Kidney epithelial cell (primary cell): ENCODE results near the gene NCKAP5. TPM values are rescaled to one million over a fixed set of nuclear protein-coding genes. Genes with fewer than 3 reads are reported as not detected.

Source experiments
- DNase-seq: peaks from one replicate; pipeline ENCODE4 v3.0.0-alpha.2; 2010; ENCODE audit warnings: low read depth
- H3K27me3 ChIP-seq: 2 replicates; pipeline ENCODE4 v1.6.0; 2011; ENCODE audit warnings: low read length; ENCODE audit not compliant: control insufficient read depth, insufficient read depth
- H3K36me3 ChIP-seq: 2 replicates; pipeline ENCODE4 v1.5.1; 2011; ENCODE audit warnings: low read length; ENCODE audit not compliant: control insufficient read depth, insufficient read depth
- H3K4me3 ChIP-seq: 2 replicates; pipeline ENCODE4 v1.5.1; 2011; ENCODE audit warnings: low read depth, mild to moderate bottlenecking, control low read depth, low read length
- CTCF ChIP-seq: IDR thresholded peaks from 2 replicates; pipeline ENCODE4 v1.5.1; 2011; ENCODE audit warnings: mild to moderate bottlenecking, moderate library complexity, low read length, control low read depth, inconsistent platforms; ENCODE audit not compliant: insufficient read depth, poor library complexity, severe bottlenecking
- total RNA-seq: library from RNA; depleted of rRNA; stranded (reverse); fragments of >200 nt; gene quantifications from 2 replicates; pipeline ENCODE4 v1.2.3, GENCODE V29; 2015

Gene NCKAP5
- total RNA-seq, 1 donor from 2014 or later = 0.33 TPM

DNA sequence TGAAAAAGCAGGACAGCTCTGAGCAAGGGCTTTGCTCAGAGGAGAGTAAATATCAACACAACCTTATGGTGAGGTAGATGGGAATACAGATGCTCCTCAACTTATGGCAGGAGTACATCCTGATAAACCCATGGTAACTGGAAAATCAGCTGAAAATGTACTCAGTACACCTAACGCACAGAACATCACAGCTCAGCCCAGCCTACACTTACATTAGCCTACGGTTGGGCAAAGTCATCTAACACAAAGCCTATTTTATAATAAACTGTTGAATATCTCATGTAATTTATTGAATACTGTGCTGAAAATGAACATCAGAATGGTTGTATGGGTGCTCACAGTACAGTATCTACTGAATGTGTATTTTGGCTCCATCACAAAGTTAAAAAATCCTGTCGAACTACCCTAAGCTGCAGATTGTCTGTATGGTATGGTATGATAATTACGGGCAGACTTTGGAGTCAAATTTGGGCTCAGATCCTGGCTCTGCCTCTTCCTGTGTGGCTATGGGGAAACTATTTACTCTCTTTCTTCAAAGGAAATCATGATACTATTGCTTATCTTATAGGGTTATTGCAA lies 778.0 kb downstream of the NCKAP5 start:
- H3K4me3 ChIP-seq = no peak overlapping the region
- H3K27me3 ChIP-seq = no peaks in the 10 kb centered on the region
- TF ChIP-seq CTCF = no peak
- no peak for DNase-seq
- H3K36me3 ChIP-seq = no peaks in the 10 kb centered on the region

DNA sequence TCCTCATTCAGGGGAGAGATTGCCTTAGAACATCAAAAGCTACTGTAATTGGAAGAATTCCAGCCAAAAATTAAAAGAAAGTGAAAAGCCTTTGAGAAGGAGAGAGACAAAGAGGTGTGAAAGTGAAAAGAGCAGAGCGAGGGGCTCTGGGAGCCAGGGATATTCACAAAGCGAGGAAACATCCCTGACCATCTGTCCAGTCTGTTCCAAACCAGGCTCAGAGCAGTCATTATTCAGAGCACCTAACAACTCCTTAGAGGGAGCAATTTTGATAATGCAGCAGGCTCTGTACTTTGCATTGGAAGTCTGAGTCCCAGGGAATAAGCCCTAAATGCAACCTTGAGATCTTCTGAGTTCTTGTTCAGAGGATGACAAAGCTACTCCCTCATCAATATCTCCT lies 779.2 kb downstream of the NCKAP5 start:
- no peak for DNase-seq
- TF ChIP-seq CTCF = no peak
- Histone ChIP-seq H3K36me3 (no peaks in the 10 kb centered on the region), H3K4me3 (no peak overlapping the region), H3K27me3 (no peaks in the 10 kb centered on the region)

GRCh38 chr2:132788310-132788838 lies 779.9 kb downstream of the NCKAP5 start:
- Histone ChIP-seq H3K27me3 (no peaks in the 10 kb centered on the region), H3K36me3 (no peaks in the 10 kb centered on the region), H3K4me3 (no peak overlapping the region)
- DNase-seq = no peak
- TF ChIP-seq CTCF = no peak

GRCh38 chr2:132783883-132784282 lies 784.4 kb downstream of the NCKAP5 start:
- Histone ChIP-seq H3K4me3 (no peak overlapping the region), H3K36me3 (no peaks in the 10 kb centered on the region), H3K27me3 (no peaks in the 10 kb centered on the region)
- no peak for DNase-seq
- TF ChIP-seq CTCF = no peak

DNA sequence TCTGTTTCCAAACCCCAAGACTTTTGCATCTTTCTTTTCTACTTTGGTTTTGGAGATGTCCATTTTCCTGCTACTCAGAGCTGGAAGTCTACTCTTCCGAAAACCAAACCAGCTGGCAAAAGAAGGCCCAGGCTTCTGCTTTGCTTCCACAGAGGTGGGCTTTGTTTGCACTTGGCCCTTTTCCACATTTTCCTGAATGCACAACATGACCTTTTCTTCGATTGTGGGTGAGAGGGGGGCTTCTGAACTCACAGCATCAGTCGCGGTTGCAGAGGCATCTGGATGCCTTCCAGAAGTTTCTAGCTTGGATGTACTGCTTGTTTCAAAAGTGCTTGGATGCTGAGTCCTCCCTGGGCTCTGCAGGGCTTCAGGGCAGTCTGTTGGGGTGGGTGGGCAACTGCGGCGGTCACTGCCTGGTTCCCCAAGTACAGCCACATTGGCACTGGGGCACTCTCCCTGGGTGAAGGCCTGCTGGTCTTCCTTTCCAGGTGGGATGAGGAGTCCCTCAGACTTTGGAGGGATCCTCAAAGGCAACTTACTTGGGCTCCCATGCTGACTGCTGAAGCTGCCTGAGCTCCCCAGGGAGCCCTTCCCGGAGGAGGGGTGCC lies 786.0 kb downstream of the NCKAP5 start:
- DNase-seq = no peak
- Histone ChIP-seq H3K27me3 (no peaks in the 10 kb centered on the region), H3K4me3 (no peak overlapping the region), H3K36me3 (no peaks in the 10 kb centered on the region)
- no peak for TF ChIP-seq CTCF

- Histone ChIP-seq H3K27me3 (no peaks in the 10 kb centered on the region), H3K36me3 (no peaks in the 10 kb centered on the region), H3K4me3 (no peak overlapping the region)
- TF ChIP-seq CTCF = no peak
- no peak for DNase-seq
These were observed 787.6 kb downstream of the NCKAP5 start for GRCh38 chr2:132780651-132781050.
